ENCODE data around the gene DUS2. TPM values are rescaled to one million over a fixed set of nuclear protein-coding genes. Genes with fewer than 3 reads are reported as not detected.

The DUS2 gene
- total RNA-seq (18.3 and 21.3 TPM in 2 replicates), polyA plus RNA-seq (29.7 and 30.0 TPM in 2 replicates)

GRCh38 chr16:68022728-68023537 lies at the start of gene DUS2, which contains the start of gene DDX28:
DUS2 (plus strand) TSS chr16:68023284; CDS start chr16:68038024, 14,740 bp downstream.
DDX28 (minus strand) TSS chr16:68023232; CDS start chr16:68023202, 30 bp downstream.
- H3K27ac ChIP-seq, result peak within 1 kb of the TSS; percentile 95
- no peak for TF ChIP-seq CTCF (IDR thresholded peaks at IDR 0.05; ENCODE audit: low read depth, low read length)
- H3K27me3 ChIP-seq, result no peaks in the 10 kb centered on the region
- DNase-seq (ENCODE audit: low read depth in 1 of 2, low spot score in 1 of 2), result peak; percentile 92 to 95
- H3K9me3 ChIP-seq (ENCODE audit: low read depth), result no peaks in the 10 kb centered on the region
- no peaks in the 10 kb centered on the region for H3K36me3 ChIP-seq
- H3K4me3 ChIP-seq, result peak within 1 kb of the TSS; percentile 85
- peaks cover 8% of the 10 kb centered on the region for H3K4me1 ChIP-seq (ENCODE audit: low read depth)

GRCh38 chr16:67975321-67976105 lies 47.6 kb upstream of the DUS2 start:
- peaks cover 8% of the 10 kb centered on the region for H3K4me1 ChIP-seq (ENCODE audit: low read depth)
- no peak for TF ChIP-seq CTCF (IDR thresholded peaks at IDR 0.05; ENCODE audit: low read depth, low read length)
- H3K9me3 ChIP-seq (ENCODE audit: low read depth), result no peaks in the 10 kb centered on the region
- H3K27me3 ChIP-seq, result peaks cover 3% of the 10 kb centered on the region
- no peak overlapping the region for H3K4me3 ChIP-seq
- no peak overlapping the region for H3K27ac ChIP-seq
- H3K36me3 ChIP-seq, result no peaks in the 10 kb centered on the region
- no peak for DNase-seq (ENCODE audit: low read depth in 1 of 2, low spot score in 1 of 2)

GRCh38 chr16:67976205-67976604 lies 46.9 kb upstream of the DUS2 start:
- H3K9me3 ChIP-seq (ENCODE audit: low read depth), result no peaks in the 10 kb centered on the region
- no peak for DNase-seq (ENCODE audit: low read depth in 1 of 2, low spot score in 1 of 2)
- no peak overlapping the region for H3K27ac ChIP-seq
- no peaks in the 10 kb centered on the region for H3K36me3 ChIP-seq
- peaks cover 3% of the 10 kb centered on the region for H3K27me3 ChIP-seq
- no peak for TF ChIP-seq CTCF (IDR thresholded peaks at IDR 0.05; ENCODE audit: low read depth, low read length)
- H3K4me1 ChIP-seq (ENCODE audit: low read depth), result peaks cover 8% of the 10 kb centered on the region
- no peak overlapping the region for H3K4me3 ChIP-seq

- Histone ChIP-seq H3K36me3 (no peaks in the 10 kb centered on the region), H3K4me3 (no peak overlapping the region), H3K4me1 (ENCODE audit: low read depth) (peaks cover 8% of the 10 kb centered on the region), H3K9me3 (ENCODE audit: low read depth) (no peaks in the 10 kb centered on the region), H3K27me3 (peaks cover 3% of the 10 kb centered on the region), H3K27ac (no peak overlapping the region)
- no peak for TF ChIP-seq CTCF (IDR thresholded peaks at IDR 0.05; ENCODE audit: low read depth, low read length)
- no peak for DNase-seq (ENCODE audit: low read depth in 1 of 2, low spot score in 1 of 2)
These were observed 46.1 kb upstream of the DUS2 start for GRCh38 chr16:67977005-67977404.

GRCh38 chr16:67977469-67978227 lies 45.4 kb upstream of the DUS2 start:
- no peak overlapping the region for H3K27ac ChIP-seq
- H3K36me3 ChIP-seq, result no peaks in the 10 kb centered on the region
- H3K4me1 ChIP-seq (ENCODE audit: low read depth), result peaks cover 8% of the 10 kb centered on the region
- no peaks in the 10 kb centered on the region for H3K9me3 ChIP-seq (ENCODE audit: low read depth)
- DNase-seq (ENCODE audit: low read depth in 1 of 2, low spot score in 1 of 2), result no peak
- no peak for TF ChIP-seq CTCF (IDR thresholded peaks at IDR 0.05; ENCODE audit: low read depth, low read length)
- peaks cover 3% of the 10 kb centered on the region for H3K27me3 ChIP-seq
- no peak overlapping the region for H3K4me3 ChIP-seq
